Osteoblast (primary cell): ENCODE data around the gene SH3BP5. TPM values are rescaled to one million over a fixed set of nuclear protein-coding genes. Genes with fewer than 3 reads are reported as not detected.
A peak's percentile ranks its signal among the peaks of the same experiment; 100 is the strongest.

Experiments
- DNase-seq: peaks from one replicate; pipeline ENCODE4 v3.0.0; 2011; ENCODE audit warnings: low spot score, mixed read lengths; ENCODE audit not compliant: insufficient read length; ENCODE audit errors: missing footprints
- H2AFZ ChIP-seq: 2 replicates; pipeline ENCODE4 v1.6.0; 2011; ENCODE audit warnings: mild to moderate bottlenecking, low read length
- H3K27ac ChIP-seq: 2 replicates; pipeline ENCODE4 v1.5.1; 2011; ENCODE audit warnings: mild to moderate bottlenecking, low read depth, low read length, moderate library complexity
- H3K27me3 ChIP-seq: 2 replicates; pipeline ENCODE4 v1.6.0; 2012; ENCODE audit warnings: mild to moderate bottlenecking, control low read depth, inconsistent platforms, low read length, moderate library complexity; ENCODE audit not compliant: insufficient read depth
- H3K36me3 ChIP-seq: 2 replicates; pipeline ENCODE4 v1.5.1; 2011; ENCODE audit warnings: mild to moderate bottlenecking, low read length, control low read depth, moderate library complexity; ENCODE audit not compliant: insufficient read depth
- H3K4me1 ChIP-seq: 2 replicates; pipeline ENCODE4 v1.5.1; 2011; ENCODE audit warnings: mild to moderate bottlenecking, low read length, control low read depth, moderate library complexity; ENCODE audit not compliant: insufficient read depth
- H3K4me2 ChIP-seq: 2 replicates; pipeline ENCODE4 v1.6.0; 2011; ENCODE audit warnings: mild to moderate bottlenecking, low read length; ENCODE audit not compliant: insufficient read depth
- H3K4me3 ChIP-seq: fragments of 200-600 bp; sonication (generic); 3 replicates; pipeline ENCODE4 v1.5.1; 2012; ENCODE audit warnings: mild to moderate bottlenecking, low read length, inconsistent platforms; ENCODE audit not compliant: insufficient read depth
- H3K79me2 ChIP-seq: 2 replicates; pipeline ENCODE4 v1.6.0; 2012; ENCODE audit warnings: mild to moderate bottlenecking, low read length, control low read depth, inconsistent platforms; ENCODE audit not compliant: insufficient read depth
- H3K9me3 ChIP-seq: 2 replicates; pipeline ENCODE4 v1.5.1; 2011; ENCODE audit warnings: low read depth, low read length, control low read depth
- H4K20me1 ChIP-seq: 2 replicates; pipeline ENCODE4 v1.6.0; 2012; ENCODE audit warnings: mild to moderate bottlenecking, low read length, control low read depth; ENCODE audit not compliant: insufficient read depth
- total RNA-seq: library from RNA; depleted of rRNA; stranded (reverse); fragments of >200 nt; gene quantifications from 2 replicates; pipeline ENCODE4 v1.2.3, GENCODE V29; 2012
- TF ChIP-seq, protein P1 (sequence below): IDR thresholded peaks from 2 replicates; pipeline ENCODE4 v1.5.1; 2011; ENCODE audit warnings: mild to moderate bottlenecking, low read depth, low read length, moderate library complexity; ENCODE audit errors: extremely low read depth

The SH3BP5 gene
- total RNA-seq, 1 donor = 67.3 TPM

DNA sequence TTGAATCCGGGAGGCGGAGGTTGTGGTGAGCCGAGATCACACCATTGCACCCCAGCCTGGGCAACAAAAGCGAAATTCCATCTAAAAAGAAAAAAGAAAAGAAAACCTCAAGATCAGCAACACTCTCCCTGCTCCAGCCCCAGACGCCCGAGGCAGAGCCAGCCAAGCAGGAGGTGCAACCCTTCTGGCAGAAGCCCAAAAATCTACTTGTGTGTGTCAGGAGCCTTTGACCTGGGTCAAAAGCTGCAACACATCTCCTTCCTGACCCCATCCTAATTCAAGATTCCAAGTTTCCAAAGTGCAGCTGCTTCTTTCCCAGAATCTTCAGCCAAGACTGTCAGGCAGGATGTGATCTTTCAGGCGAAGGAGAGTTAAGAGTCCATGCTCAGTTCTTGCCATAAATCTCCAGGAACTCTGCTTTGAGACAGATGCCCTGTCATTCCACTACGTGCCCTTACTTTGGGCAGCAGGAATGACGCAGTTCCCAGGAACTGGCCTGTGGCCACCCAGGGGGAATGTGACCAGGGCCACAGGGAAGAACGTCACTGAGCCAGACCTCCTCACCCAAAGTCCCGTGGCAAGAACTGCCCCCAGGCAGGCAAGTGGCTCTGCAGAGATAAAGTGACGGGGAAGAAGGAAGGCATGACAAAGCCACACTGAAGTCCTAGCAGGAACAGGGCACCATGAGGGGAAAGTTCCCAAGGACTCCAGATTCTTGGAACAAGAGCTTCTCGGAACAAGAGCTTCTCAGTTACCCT, 39.4 kb downstream of the SH3BP5 start:
- Histone ChIP-seq H3K36me3 (peaks cover 4% of the 10 kb centered on the region), H3K79me2 (peaks cover 66% of the 10 kb centered on the region), H3K4me2 (no peak overlapping the region)

DNA sequence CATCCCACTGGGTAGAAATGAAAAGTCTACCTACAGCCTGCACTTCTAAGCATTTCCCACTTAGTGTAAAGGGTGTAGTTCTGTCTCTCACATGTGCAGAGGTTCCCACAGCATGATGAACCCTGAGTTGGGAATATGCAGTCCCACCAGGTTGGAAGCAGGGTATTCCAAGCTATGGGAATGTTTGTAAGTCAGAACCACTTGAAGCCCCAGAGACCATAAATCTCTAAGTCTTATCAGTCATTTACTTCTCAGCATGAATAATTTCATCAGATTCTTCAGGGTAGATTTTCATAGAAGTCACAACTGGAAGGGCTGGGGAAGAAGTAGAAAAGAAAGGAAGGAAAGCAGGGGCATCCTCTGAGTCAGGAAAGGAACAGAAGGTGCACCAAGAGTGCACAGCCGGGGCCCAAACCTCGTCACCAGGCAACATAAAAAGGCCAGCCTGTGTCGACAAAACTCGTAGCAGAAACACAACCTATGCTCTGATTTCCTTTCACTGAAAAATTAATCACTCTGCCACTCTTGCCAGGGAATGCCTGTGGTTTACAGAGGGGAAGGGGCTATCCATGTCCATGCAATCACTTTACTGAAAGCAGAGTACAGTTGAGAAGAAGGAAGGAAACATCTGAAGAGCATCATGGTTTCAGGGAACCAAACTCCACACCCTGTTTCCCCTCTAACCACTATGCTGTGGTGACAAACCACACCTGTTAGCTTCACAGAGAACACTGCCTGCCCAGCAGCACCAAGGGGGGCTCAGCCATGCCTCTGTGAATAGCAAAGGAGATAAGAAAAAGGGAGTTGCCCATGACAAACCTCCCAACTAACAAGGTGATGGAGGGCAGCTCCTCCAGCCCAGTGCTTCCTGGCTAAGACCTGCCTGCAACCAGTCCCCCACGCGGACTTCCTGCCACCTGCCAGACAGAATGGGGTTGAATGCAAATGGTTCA, 40.5 kb downstream of the SH3BP5 start:
- Histone ChIP-seq H3K4me1 (peaks cover 27% of the 10 kb centered on the region), H3K4me2 (no peak overlapping the region), H3K4me3 (no peak overlapping the region), H2AFZ (no peak overlapping the region), H3K27me3 (no peaks in the 10 kb centered on the region), H3K27ac (peak overlapping the region; percentile 0), H3K9me3 (no peaks in the 10 kb centered on the region), H3K79me2 (peaks cover 62% of the 10 kb centered on the region), H3K36me3 (peaks cover 5% of the 10 kb centered on the region), H4K20me1 (peaks cover 45% of the 10 kb centered on the region)
- no peak for DNase-seq
- TF ChIP-seq, protein P1, sequence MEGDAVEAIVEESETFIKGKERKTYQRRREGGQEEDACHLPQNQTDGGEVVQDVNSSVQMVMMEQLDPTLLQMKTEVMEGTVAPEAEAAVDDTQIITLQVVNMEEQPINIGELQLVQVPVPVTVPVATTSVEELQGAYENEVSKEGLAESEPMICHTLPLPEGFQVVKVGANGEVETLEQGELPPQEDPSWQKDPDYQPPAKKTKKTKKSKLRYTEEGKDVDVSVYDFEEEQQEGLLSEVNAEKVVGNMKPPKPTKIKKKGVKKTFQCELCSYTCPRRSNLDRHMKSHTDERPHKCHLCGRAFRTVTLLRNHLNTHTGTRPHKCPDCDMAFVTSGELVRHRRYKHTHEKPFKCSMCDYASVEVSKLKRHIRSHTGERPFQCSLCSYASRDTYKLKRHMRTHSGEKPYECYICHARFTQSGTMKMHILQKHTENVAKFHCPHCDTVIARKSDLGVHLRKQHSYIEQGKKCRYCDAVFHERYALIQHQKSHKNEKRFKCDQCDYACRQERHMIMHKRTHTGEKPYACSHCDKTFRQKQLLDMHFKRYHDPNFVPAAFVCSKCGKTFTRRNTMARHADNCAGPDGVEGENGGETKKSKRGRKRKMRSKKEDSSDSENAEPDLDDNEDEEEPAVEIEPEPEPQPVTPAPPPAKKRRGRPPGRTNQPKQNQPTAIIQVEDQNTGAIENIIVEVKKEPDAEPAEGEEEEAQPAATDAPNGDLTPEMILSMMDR = no peak

More for the DNA sequence above, 39.4 kb downstream of the SH3BP5 start:
- DNase-seq = no peak
- TF ChIP-seq, protein P1 = no peak
- Histone ChIP-seq H3K27me3 (no peaks in the 10 kb centered on the region), H3K4me3 (no peak overlapping the region), H4K20me1 (peaks cover 46% of the 10 kb centered on the region), H3K27ac (peak overlapping the region; percentile 42), H3K4me1 (peaks cover 17% of the 10 kb centered on the region), H3K9me3 (no peaks in the 10 kb centered on the region), H2AFZ (no peak overlapping the region)

DNA sequence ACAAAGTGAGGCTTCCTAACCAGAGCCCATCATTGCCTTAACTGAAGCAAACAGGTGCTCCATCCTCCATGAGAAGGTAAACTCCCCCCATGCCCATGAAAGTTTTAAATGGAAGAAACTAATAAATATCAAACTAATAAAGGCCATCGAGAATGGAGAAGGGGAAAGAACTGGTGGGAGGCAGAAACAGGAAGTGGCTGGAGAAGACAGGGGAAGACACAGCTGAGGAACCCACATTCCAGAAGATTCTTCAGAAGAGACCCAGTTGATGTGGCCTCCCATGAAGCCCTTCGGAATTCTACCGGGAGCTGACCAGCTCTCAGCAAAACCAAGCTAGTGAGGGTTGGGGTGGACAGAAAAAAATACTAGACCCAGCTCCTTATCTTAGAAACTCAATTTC, 41.6 kb downstream of the SH3BP5 start:
- H2AFZ ChIP-seq = no peak overlapping the region
- TF ChIP-seq, protein P1 = no peak
- H3K36me3 ChIP-seq = peaks cover 5% of the 10 kb centered on the region
- H3K27ac ChIP-seq = no peak overlapping the region
- no peak overlapping the region for H3K4me2 ChIP-seq
- no peaks in the 10 kb centered on the region for H3K9me3 ChIP-seq
- peaks cover 43% of the 10 kb centered on the region for H4K20me1 ChIP-seq
- DNase-seq = no peak
- no peak overlapping the region for H3K4me3 ChIP-seq
- peaks cover 66% of the 10 kb centered on the region for H3K79me2 ChIP-seq
- H3K27me3 ChIP-seq = no peaks in the 10 kb centered on the region
- peaks cover 27% of the 10 kb centered on the region for H3K4me1 ChIP-seq

DNA sequence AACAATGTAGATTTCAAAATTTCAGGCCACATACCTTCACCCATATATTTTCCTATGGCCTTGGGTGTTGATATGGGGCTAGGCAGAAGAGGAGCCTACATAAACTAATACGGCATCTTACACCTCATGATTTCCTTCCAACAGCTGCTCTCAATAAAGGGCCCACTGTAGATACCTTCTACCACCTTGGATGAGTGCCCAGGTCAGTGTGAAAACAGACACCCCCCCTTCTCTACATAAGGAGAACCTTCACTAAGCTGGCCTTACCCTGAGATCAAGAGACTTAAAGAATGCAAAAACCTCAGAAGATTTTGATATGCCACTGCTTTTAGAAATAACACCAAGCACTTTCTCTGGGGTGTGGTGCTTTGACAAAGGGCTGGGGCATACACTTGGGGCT, 42.7 kb downstream of the SH3BP5 start:
- H3K27ac ChIP-seq = no peak overlapping the region
- no peak overlapping the region for H3K4me3 ChIP-seq
- TF ChIP-seq, protein P1 = no peak
- H3K9me3 ChIP-seq = no peaks in the 10 kb centered on the region
- peaks cover 5% of the 10 kb centered on the region for H3K36me3 ChIP-seq
- DNase-seq = no peak
- no peak overlapping the region for H2AFZ ChIP-seq
- no peak overlapping the region for H3K4me2 ChIP-seq
- peaks cover 37% of the 10 kb centered on the region for H4K20me1 ChIP-seq
- no peaks in the 10 kb centered on the region for H3K27me3 ChIP-seq
- H3K79me2 ChIP-seq = peaks cover 71% of the 10 kb centered on the region
- H3K4me1 ChIP-seq = peaks cover 27% of the 10 kb centered on the region
